NCI-H128 (cell line): ENCODE measurements around the gene FZR1.
"Not testable (repeated sequence)": the region's sequence is repeated elsewhere in the genome, so short reads cannot be mapped to it uniquely, and the experiment has no call there.

Source experiments
- DNase-seq: peaks from one replicate; lab custom pipeline; 2025; ENCODE audit not compliant: unreplicated experiment; lab: John Stamatoyannopoulos, UW

The FZR1 gene

DNA sequence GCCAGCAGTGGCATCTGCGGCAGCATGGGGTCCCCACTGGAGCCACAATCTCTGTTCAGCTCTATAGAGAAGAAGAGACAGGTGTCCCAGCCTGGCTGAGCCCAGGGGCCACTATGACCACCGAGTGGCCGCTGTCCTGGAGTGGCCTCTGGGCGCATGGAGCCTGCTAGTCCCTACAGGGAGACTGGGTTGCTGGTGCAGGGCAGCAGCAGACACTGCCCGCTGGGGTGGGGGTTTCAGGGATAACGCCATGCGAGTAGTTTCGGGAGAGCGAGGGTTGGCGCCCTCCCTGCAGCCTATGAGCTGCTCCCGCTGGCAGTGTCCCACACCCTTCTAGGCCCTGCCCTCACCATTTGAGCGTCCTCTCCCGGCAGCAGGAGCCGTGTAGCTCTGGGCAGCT lies 22.0 kb downstream of the FZR1 start:
- DNase-seq, result no peak

DNA sequence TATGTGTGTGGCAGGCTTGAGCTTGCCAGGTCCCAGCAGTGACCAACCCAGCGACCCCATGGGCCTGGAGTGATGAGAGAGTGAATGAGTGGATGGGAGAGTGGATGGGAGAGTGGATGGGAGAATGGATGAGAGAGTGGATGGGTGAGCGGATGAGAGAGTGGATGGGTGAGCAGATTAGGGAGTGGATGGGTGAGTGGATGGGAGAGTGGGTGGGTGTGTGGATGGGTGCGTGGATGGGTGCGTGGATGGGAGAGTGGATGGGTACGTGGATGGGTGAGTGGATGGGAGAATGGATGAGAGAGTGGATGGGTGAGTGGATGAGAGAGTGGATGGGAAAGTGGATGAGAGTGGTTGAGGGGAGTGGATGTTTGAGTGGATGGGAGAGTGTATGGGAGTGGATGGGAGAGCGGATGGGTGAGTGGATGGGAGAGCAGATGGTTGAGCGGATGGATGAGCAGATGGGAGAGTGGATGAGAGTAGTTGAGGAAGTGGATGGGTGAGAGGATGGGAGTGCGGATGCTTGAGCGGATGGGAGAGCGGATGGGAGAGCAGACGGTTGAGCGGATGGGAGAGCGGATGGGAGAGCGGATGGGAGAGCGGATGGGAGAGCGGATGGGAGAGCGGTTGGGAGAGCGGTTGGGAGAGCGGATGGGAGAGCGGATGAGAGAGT lies 22.6 kb downstream of the FZR1 start:
- DNase-seq, result no peak

DNA sequence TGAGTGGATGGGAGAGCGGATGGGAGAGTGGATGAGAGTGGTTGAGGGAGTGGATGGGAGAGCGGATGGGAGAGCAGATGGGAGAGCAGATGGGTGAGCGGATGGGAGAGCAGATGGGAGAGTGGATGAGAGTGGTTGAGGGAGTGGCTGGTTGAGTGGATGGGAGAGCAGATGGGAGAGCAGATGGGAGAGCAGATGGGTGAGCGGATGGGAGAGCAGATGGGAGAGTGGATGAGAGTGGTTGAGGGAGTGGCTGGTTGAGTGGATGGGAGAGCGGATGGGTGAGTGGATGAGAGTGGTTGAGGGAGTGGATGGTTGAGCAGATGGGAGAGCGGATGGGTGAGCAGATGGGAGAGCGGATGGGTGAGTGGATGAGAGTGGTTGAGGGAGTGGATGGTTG lies 23.2 kb downstream of the FZR1 start:
- not testable (repeated sequence) for DNase-seq

DNA sequence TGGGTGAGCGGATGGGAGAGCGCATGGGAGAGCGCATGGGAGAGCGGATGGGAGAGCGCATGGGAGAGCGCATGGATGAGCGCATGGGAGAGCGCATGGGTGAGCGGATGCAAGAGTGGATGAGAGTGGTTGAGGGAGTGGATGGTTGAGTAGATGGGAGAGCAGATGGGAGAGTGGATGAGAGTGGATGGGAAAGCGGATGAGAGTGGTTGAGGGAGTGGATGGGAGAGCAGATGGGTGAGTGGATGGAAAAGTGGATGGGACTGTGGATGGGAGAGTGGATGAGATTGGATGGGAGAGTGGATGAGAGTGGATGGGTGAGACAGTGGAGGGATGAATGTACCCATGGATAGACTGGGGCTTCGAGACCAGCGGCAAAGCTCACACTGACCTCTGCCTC lies 24.3 kb downstream of the FZR1 start:
- DNase-seq, result no peak

DNA sequence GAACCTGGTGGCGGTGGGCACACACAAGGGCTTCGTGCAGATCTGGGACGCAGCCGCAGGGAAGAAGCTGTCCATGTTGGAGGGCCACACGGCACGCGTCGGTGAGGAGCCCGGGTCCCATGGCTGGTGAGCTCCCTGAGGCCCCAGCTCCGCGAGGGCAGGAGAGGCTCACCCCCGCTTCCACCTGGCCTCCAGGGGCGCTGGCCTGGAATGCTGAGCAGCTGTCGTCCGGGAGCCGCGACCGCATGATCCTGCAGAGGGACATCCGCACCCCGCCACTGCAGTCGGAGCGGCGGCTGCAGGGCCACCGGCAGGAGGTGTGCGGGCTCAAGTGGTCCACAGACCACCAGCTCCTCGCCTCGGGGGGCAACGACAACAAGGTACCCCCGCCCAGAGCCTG lies 25.6 kb downstream of the FZR1 start:
- no peak for DNase-seq

DNA sequence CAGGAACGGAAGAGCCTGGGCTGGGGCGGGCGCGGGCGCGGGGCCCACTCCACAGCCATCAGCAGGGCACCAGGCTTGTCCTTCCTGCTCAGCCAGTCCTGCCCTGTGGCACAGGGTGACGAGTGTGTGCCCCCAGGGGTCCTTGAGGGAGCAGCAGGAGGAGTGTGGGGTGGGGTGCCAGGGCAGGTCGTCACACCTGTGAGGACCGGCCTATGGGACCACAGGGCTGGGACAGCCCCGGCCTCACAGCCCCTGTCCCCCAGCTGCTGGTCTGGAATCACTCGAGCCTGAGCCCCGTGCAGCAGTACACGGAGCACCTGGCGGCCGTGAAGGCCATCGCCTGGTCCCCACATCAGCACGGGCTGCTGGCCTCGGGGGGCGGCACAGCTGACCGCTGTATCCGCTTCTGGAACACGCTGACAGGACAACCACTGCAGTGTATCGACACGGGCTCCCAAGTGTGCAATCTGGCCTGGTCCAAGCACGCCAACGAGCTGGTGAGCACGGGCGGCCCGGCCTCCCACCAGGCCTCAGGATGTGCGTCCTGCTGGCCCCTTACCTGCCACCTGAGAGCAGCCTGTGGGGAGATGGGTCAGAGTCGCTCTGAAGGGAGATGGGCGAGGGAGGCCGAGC lies 26.2 kb downstream of the FZR1 start:
- no peak for DNase-seq

DNA sequence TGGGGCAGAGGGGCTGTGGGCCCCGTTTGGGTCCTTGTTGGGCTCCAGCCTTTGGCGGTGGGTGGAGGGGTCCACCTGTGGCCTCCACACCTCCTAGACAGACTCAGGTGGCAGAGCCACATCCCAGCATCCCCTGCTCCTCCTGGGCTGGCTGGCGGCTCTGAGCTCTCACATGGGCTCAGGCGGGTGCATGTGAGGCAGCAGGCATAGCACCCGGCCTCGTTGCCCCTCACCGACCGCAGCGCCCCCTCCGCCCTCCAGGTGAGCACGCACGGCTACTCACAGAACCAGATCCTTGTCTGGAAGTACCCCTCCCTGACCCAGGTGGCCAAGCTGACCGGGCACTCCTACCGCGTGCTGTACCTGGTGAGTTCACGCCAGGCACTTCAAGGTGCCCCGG lies 26.9 kb downstream of the FZR1 start:
- DNase-seq, result no peak

DNA sequence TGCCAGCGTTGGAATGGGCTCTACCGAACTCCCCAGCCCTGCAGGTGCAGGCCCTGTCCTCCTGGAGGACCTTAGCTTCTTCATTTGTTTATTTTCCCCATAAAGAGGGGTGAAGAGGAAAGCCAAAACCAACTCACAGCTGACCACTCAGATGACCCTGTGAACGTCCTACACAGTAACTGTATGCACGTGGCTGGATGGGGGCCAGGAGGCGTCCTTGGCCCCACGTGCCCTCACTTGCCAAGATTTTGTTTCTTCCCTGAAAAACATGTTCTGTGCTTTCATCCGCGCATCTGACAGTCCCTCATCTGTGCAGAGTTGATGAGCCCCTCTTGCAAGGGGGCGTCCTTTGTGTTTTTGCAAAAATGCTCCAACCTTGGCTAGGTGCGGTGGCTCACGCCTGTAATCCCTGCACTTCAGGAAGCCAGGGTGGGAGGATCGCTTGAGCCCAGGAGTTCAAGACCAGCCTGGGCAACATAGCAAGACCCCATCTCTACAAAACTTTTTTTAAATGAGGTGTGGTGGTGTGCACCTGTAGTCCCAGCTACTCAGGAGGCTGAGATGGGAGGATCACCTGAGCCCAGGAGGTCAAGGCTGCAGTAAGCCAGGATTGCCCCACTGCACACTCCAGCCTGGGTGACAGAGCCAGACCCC lies 27.6 kb downstream of the FZR1 start:
- no peak for DNase-seq

DNA sequence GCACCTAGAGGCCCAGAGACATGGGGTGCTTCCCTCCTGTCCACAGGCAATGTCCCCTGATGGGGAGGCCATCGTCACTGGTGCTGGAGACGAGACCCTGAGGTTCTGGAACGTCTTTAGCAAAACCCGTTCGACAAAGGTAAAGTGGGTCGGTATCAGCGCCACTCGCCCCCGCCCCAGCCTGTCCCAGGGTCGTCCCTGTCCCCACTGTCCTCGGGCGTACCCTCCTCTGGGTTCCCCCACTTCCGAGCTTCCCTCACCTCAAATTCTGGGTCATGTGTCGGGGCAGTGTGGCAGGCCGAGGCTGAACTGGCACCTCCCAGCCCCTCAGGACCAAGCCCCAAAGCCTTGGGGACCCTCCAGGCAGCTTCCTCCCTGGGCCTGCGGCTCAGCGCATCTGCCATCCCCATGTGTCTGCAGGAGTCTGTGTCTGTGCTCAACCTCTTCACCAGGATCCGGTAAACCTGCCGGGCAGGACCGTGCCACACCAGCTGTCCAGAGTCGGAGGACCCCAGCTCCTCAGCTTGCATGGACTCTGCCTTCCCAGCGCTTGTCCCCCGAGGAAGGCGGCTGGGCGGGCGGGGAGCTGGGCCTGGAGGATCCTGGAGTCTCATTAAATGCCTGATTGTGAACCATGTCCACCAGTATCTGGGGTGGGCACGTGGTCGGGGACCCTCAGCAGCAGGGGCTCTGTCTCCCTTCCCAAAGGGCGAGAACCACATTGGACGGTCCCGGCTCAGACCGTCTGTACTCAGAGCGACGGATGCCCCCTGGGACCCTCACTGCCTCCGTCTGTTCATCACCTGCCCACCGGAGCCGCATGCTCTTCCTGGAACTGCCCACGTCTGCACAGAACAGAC lies 28.5 kb downstream of the FZR1 start:
- DNase-seq, result no peak

DNA sequence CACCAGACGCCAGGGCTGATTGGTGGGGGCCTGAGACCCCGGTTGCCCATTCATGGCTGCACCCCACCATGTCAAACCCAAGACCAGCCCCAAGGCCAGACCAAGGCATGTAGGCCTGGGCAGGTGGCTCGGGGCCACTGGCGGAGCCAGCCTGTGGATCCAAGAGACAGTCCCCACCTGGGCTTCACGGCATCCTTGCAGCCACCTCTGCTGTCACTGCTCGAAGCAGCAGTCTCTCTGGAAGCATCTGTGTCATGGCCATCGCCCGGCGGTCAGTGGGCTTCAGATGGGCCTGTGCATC lies 29.1 kb downstream of the FZR1 start:
- no peak for DNase-seq

DNA sequence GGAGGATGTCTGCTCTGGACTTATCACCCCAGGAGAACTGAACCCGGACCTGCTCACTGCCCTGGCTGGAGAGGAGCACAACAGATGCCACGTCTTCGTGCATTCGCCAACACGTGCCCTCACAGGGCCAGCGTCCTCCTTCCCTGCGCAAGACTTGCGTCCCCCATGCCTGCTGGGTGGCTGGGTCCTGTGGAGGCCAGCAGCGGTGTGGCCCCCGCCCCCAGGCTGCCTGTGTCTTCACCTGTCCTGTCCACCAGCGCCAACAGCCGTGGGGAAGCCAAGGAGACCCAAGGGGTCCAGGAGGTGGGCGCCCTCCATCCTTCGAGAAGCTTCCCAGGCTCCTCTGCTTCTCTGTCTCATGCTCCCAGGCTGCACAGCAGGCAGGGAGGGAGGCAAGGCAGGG lies 29.5 kb downstream of the FZR1 start:
- no peak for DNase-seq

DNA sequence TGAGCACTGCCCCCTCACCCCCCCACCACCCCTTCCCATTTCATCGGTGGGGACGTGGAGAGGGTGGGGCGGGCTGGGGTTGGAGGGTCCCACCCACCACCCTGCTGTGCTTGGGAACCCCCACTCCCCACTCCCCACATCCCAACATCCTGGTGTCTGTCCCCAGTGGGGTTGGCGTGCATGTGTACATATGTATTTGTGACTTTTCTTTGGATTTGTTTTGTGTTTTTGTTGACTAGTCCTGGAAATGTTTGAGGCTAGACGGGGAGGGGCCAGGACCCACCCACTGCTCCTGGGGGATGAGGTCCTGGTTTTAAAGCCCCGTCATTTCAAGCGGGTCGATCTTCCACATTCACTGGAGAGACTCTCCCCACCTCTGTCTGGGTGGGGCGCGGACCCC lies 29.9 kb downstream of the FZR1 start:
- no peak for DNase-seq

DNA sequence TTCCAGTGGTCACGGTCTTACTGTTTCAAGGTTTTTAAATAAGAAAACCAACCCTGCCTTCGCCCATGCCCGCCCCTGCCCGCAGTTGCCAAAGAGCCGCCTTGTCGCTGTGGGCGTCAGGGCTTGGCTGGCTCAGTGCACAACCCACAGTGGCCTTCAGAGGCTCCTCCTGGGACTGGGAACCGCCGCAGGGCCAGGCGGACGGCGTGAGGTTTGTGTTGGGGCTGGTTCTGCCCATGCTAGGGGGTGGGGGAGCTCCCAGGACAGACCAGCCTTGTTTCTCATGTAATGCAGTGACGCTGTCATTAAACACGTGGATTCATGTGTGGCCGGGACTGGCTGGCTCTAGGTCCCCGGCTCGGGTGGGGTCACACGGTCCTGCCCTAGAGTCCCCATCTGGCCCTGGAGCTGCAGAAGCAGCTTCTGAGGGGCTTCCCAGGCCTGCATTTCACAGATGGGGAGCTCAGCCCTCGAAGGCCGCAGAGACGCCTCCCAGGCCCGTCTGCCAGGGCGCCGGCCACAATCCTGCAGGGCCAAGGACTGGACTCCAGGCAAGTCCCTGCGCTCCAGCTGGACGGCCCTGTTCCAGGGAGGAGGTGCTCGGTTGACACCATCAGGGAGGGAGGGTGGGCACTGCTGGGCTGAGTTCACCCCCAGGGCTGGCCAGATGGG lies 30.5 kb downstream of the FZR1 start:
- DNase-seq, result no peak

DNA sequence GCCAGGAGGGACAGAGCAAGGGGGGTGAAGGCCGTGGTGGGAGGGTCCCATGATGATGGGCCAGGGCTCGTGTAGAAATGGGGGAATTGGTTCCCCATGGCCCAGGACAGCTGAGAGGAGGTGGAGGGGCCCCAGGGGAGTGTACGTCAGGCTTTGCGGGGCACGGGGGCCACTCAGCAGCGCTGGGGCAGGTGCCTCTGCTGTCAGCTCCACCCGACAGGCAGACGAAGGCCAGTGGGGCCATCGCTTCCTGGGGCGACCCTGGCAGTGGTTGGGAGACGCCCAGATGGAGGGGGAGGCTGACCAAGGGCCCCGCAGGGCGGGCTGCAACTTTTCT lies 31.0 kb downstream of the FZR1 start:
- no peak for DNase-seq

DNA sequence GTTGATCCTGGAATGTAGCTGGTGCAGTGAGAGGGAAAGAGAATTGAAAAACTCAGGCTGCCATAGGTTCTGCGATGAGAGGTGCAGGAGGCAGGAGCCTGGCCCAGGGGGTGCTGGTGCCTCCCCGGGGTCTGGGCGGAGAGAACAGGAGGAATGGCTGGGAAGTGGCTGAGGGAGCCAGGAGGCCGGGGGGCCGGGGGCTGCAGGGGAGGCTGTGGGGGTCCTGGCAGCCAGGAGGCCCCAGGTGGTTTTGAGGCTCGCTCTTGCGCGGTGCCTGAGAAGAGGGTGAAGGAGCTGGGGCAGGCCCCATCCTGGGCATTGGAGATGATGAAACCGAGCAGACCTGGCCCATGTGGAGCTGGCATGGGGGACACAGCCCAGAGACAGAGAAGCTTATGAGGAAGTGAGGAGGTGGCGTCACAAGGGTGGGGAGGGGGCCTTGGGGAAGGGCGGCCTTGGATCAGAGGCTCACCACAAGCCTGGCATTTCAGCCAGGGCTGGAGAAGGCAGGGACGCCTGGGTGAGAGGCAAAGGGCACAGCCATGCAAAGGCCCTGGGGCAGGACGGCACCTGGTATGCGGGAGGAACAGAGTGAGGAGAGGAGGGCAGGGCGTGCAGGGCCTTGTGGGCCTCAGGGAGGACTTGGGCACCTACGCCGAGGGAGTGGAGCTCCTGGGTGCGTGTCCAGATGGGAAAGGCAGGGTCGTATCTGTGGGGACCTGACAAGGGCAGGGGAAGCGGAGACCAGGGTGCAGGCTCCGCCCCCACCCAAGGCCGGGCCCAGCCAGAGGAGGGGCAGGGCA lies 31.5 kb downstream of the FZR1 start:
- no peak for DNase-seq

DNA sequence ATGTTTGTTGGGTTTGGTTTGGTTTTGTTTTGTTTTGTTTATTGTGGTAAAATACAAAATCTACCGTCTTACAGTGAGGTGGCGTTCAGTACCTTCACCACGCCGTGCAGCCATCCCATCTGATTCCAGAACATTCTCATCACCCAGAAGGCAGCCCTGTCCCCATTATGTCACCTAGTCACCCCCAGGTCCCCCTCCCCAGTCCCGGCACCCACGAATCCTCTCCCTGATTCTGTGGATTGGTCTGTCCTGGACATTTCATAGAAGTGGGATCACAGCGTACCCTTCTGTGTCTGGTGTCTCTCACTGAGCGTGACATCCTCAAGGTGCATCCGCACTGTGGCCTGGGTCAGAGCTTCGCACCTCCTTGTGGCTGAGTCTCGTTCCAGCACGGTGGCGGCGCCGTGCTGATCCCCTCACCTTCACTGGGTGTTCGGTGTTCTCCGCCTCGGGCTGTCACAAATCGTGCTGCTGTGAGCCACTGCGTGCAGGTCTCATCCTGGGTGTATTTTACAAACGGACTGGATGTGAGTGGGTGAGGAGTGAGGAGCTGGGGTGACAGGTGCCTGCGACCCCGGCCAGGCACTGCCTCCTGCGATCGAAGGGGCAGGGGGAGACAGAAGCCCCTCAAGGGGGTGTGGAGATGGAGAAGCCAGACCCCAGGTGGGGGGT lies 32.3 kb downstream of the FZR1 start:
- no peak for DNase-seq

DNA sequence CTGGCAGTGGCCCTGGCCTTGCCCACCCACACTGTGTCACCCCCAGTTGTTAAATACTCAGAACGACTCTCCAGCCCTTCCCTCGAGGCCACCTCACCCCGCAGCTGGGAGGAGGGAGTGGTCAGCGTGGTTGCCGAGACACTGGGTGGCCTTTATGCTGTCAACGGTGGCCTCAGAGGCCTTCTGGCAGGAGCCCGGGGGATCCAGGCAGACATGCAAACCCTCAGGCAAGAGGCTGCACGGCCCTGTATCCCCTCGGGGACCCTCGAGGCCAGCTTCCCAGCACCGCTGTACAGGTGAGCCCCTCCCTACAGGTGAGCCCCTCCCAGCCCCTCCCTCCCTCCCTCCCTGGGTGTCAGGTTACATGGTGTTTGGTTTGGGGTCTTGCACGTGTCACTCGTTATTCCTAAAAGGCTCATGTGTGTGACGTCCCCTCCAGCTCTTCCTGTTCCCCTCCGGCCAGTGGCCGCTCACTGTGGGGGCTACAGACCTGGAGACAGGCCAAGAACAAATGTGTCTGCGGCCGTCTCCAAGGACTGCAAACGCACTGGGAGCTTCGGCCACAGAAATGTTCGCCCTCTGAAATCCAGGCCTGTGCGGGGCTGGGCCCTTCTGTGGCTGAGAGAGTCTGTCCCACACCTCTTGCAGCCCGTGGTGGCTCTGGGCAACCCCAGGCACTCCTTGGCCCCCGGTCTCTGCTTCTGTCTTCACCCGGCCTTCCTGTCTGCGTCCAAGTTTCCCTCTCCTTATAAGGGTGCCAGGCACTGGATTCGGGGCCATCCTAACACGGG lies 33.0 kb downstream of the FZR1 start, which contains the start of gene TEKTIP1:
Gene TEKTIP1, plus strand, starts transcription at position 210 of the 791 bp plus-strand sequence. Its CDS starts 4 bp downstream, at position 214.
- no peak for DNase-seq

DNA sequence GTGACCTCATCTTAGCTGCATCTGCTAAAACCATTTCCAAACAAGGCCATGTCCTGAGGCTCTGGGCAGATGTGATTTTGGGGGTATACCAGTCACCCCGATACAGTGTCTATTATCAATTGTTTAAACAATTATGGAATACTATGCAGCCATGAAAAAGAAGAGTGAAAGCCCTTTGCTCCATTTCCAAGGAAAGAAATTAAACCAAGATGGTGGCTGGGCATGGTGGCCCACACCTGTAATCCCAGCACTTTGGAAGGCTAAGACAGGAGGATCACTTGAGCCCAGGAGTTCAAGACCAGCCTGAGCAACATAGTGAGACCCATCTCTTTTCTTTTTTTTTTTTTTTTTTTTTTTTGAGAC lies 33.6 kb downstream of the FZR1 start:
- DNase-seq, result no peak
